NCI-H2227 (cell line): ENCODE measurements around the gene ASAH2B.
"Not testable (repeated sequence)": the region's sequence is repeated elsewhere in the genome, so short reads cannot be mapped to it uniquely, and the experiment has no call there.

ENCODE experiments used
- DNase-seq: peaks from one replicate; lab custom pipeline; 2025; ENCODE audit not compliant: unreplicated experiment; lab: John Stamatoyannopoulos, UW

ASAH2B gene

DNA sequence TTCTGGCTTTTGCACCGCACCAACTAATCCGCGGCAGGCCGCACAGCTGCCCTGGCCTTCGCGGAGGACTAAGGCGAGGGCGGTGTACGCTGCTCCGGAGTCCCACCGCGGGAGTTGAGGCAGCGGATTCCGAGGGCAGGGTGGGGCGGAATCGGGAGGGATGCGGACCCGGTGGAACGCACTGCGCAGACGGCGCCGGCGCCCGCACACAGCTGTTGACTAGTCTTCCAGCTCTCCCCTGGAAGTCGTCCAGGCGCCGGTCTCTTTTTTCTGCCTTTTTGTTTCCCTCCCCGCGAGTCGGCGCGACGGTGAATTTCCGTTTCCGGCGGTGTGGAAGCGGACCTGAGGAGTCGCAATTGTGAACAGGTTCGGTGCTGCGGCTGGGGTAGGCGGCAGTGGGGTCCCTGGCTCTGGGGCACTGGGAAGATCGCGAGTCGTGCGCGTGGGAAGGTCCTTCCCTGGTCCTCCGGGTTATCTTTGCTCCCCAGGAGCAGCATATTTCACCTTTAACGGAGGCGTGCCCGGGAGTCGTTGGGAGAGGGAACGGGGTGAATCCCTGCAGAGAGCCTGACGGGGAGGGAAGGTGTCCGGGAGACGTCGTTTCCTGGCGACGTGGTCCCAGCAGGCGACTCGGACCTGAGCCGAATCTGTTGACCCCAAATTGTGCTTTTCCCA, at the start of gene ASAH2B:
Gene ASAH2B (plus strand): TSS at position 319 of the 675 bp plus-strand sequence. CDS start 5,195 bp downstream, outside the sequence.
- peak; percentile 82 for DNase-seq

GRCh38 chr10:50697819-50698218, 41.9 kb upstream of the ASAH2B start:
- DNase-seq, result not testable (repeated sequence)

- DNase-seq, result not testable (repeated sequence)
Measured at GRCh38 chr10:50701947-50702346, 37.8 kb upstream of the ASAH2B start.

DNA sequence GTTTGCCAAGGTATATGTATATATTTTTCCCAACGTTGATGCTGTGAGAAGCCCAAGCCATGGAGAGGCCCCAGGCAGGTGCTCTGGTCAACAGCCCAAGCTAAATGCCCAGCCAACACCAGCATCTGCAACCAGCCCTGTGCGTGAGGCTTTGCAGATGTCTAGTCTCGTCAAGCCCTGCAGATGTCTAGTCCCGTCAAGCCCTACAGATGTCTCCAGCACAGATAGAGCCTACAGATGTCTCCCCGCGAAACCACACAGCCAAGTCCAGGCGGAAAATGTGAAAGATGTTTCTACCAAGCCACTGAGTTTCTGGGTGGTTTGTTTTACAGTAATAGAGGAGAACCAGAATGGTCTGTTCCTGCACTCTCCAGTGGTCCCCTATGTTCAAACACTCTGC, 36.7 kb upstream of the ASAH2B start:
- DNase-seq, result not testable (repeated sequence)

DNA sequence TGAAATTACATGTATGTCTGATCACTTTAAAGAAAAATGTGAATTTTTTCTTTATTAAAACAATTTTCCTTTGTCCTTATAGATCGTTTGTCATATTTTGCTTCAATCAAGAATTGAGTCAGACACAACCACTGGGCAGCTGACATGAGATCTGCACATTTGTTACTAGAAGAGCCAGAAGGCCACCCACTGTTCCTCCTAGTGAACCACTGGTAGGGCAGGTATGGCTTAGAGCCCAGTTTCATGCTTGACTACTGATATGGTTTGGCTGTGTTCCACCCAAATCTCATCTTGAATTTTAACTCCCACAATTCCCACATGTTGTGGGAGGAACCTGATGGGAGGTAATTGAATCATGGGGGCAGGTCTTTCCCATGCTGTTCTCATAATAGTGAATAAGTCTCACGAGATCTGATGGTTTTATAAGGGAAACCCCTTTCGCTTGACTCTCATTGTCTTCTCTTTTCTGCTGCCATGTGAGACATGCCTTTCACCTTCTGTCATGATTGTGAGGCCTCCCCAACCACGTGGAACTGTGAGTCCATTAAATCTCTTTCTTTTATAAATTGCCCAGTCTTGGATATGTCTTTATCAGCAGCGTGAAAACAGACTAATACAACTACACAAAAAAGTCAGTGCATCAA, 35.2 kb upstream of the ASAH2B start:
- DNase-seq, result not testable (repeated sequence)

- DNase-seq, result not testable (repeated sequence)
Measured at GRCh38 chr10:50706006-50706405, 33.7 kb upstream of the ASAH2B start.

DNA sequence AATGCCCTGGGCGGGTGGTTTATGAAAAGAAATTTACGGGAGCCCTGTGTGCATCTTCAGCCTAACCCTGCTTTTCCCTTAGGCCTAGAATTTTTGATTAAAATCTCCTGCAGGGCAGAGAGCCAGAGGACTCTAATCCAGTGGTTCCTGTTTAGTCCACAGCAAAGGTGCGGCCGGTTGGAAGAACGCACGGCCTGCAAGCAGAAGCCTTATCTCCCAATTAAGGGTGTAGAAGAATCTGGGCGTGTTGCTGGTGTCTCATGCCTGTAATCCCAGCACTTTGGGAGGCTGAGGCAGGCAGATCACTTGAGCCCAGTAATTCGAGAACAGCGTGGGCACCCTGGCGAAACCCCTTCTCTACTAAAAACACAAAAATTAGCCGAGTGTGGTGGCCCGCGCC, 29.5 kb upstream of the ASAH2B start:
- not testable (repeated sequence) for DNase-seq

DNA sequence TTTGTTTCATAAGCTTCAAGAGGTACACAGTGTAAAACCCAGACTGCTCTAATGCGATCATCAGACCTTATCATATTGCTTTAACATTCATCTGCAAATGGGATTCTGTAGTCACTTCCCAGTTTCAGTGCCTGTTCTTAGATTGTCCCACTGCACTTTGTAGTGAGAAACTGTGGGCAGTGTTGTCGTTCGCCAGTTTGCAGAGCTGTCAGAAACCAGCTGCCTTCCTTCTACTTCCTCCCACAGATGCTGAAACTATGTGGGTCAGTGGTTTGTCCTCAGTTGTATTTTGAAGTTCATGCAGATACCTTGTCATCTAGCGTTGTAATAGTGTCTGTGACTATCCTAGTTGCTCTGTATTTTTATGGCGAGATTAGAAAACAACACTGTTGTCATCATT, 15.9 kb upstream of the ASAH2B start:
- not testable (repeated sequence) for DNase-seq

GRCh38 chr10:50728112-50728511, 11.6 kb upstream of the ASAH2B start:
- DNase-seq, result not testable (repeated sequence)

GRCh38 chr10:50738987-50739617, 634 bp upstream of the ASAH2B start:
- DNase-seq, result not testable (repeated sequence)

DNA sequence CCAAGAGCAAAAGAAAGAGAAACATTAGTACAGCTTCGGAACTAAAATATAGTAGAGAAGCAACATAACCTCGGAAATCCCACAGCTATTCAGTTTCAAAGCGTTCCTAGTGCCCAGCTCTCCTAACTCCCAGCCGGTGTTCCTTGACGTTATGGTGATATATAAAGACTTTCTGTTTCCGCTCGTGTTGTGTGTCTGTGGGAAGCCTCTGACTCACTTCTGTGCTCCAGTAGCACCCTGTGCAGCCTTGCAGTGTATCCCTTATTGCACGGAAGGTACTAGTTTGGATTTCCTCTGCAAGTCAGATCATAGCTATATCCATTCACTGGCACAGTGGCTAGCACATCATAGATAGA, 535 bp downstream of the ASAH2B start:
- DNase-seq, result no peak

- DNase-seq, result not testable (repeated sequence)
Measured at GRCh38 chr10:50742820-50743219, 3.1 kb downstream of the ASAH2B start.

DNA sequence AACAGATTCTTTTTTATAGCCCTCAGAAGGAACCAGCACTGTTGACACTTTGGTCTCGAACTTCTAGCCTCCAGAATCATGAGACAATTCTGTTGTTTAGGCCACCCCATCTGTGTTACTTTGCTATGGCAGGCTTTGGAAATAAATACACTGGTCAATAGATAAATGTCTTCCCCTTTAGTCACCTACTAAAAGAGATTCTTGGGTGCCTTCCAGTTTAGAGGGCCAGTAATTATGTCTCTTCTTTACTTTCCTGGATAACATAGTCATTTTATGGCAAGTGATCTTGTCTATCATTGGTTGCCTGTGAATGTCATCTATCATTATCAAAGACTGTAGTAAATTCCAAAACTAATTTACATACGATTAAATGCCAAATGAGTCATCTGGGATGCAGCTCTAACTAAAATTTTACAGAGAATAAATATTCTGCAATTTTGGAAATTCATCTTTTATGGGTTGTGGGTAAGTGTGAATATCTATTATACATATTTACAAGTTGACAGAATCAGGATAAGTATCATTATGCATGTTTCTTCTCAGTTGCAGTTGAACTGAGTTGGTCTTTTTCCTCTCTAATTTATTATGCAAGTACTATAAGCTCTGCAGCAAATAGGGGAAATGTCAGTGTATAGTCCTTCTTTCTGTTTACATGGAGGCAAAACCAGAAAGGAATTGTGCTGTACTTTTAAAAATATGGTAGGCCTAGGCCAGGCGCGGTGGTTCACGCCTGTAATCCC, 27.2 kb downstream of the ASAH2B start:
- not testable (repeated sequence) for DNase-seq

GRCh38 chr10:50772042-50772441, 32.3 kb downstream of the ASAH2B start:
- DNase-seq, result not testable (repeated sequence)

DNA sequence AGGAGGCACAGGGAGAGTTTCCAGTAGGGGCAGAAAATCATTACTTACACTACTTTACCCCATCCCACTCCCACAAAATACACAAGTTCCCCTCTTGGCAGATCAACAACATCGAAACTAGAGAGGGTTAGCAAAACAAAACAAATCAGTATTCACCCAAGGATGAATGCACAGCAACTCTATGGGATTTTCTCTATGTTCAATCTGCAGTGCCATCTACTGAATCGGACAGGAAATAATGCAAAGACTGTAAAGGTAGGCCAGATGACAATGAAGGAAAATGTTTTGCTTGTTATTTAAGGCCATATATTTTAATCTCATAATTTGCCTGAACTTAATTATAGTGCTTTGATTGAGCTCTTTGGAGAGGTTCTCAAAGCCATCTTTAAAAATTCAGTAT, 35.1 kb downstream of the ASAH2B start:
- DNase-seq, result not testable (repeated sequence)

DNA sequence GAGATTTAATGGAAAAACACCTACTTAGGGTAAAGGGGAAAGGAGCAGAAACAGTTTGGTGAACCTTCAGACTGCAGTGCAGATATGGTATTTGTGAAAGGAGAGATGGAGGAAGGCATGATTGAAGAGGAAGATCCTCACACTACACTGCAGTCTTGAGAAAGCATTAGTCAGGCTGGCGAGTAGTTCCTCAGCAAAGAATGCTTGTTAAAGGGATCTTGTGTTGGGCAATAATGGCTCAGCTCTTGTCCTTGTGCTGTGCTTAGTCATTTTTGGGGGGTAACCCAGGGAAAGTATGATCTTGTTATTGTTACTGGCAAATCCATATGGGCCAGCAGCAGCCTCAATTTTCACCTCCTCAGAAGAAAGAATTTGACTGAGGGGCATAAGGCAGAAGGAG, 40.3 kb downstream of the ASAH2B start:
- not testable (repeated sequence) for DNase-seq

DNA sequence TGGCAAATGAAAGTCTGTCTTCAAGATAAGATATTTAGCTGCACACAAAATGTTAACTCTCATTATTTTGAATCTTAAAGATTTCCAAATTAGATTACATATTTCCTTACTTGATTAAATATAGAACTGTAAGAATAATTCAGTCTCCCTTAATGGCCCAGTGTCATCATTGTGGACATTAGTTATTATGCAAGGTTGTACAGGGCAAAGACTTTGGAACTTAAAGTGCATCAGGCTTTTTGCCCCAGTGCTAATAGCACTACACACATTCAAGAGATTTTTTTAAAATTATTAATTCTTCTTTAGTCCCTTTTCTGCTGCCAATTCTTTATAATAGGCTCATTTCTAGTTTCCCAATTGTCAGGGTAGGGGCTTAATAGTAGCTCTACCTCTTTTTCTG, 42.3 kb downstream of the ASAH2B start:
- not testable (repeated sequence) for DNase-seq

GRCh38 chr10:50787962-50788361, 48.2 kb downstream of the ASAH2B start:
- not testable (repeated sequence) for DNase-seq

DNA sequence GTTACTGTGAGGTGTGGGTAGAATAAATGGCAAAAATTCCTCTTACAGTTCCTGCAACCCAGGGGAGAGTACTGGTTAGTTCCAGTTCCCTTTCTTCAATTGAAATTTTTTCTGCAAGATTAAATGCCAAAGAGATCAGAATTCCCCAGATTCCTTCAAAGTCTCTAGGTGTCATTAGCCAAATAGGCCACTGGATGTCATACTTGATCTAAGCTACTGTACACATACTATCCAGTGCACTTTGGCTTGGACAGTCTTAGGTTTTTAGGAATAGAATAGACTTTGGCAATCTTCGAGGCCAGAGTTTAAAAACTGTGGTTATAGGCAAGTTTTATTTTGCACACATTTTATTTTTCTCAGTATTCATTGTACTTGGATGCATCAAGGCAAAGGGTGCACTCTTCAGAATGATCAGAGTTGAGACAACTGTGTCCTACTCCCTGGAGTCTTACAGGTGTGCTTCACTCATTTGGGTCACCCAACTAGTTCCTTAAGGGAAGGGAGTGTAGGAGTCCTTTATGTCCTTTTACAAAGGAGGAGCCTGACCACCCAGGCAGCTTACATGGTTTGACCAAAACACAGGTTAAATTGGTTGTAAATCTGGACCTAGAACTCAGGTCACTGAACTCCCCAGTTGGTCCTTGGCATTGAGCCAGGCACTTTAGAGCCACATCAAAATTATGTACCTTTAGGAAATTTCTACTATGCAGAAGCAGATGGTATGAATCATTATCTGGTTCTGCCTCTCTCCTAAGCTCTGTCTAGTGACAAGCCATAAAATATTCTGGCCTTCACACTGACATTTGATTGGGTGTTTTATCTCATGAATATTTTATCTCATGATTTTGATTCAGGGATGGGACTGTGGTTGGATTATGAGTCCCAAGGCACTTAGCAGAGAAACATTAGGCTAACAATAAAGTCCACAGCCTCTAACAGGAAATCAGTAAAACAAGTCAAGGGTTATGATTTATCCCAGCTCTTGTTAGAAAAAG, 49.5 kb downstream of the ASAH2B start:
- no peak for DNase-seq

GRCh38 chr10:50794490-50794889, 54.8 kb downstream of the ASAH2B start:
- no peak for DNase-seq
